Measurements from ENCODE around the gene RBM10. TPM values are rescaled to one million over a fixed set of nuclear protein-coding genes. Genes with fewer than 3 reads are reported as not detected.

RBM10 gene
- total RNA-seq, 2 donors from 2014 or later, result 48.3 to 50.6 TPM

DNA sequence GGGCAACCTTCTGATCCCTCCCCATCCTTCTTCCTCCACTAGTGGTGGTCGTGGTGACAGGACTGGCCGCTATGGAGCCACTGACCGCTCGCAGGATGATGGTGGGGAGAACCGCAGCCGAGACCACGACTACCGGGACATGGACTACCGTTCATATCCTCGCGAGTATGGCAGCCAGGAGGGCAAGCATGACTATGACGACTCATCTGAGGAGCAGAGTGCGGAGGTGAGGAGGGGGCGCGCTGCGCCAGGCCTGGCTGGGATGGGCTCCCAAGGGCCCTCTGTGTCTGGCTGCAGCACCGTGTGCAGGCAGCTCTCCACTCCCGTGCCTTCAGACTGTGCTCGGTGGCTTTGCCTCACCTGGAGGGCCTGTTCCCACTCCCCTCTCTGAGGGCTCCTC lies 24.3 kb downstream of the RBM10 start:
- Histone ChIP-seq H3K27me3 (ENCODE audit: control insufficient read depth, insufficient read depth, low read length, poor library complexity, severe bottlenecking) (no peaks in the 10 kb centered on the region), H3K27ac (ENCODE audit: low read depth, low read length) (no peak overlapping the region), H3K9ac (ENCODE audit: extremely low read depth, low read length, poor library complexity, severe bottlenecking) (no peak overlapping the region), H3K9me3 (ENCODE audit: control insufficient read depth, low read length) (no peaks in the 10 kb centered on the region), H3K36me3 (ENCODE audit: control insufficient read depth, insufficient read depth, low read length) (peaks cover 12% of the 10 kb centered on the region), H3K4me3 (ENCODE audit: low read length) (no peak overlapping the region), H3K4me1 (ENCODE audit: control insufficient read depth, insufficient read depth, low read length) (no peaks in the 10 kb centered on the region)
- no peaks in the 10 kb centered on the region for H3K27me3 Mint-ChIP-seq (ENCODE audit: insufficient read depth)
- no peak overlapping the region for H3K4me3 Mint-ChIP-seq
- 97 to 99% methylated on average over 8 to 19 of the region's 19 CpGs for WGBS, 2 experiments (ENCODE audit: insufficient coverage in 1 of 2, insufficient read length in 1 of 2)
- peaks cover 57% of the 10 kb centered on the region for H3K9me3 Mint-ChIP-seq
- H3K27ac Mint-ChIP-seq, result no peak overlapping the region
- TF ChIP-seq, protein P1, sequence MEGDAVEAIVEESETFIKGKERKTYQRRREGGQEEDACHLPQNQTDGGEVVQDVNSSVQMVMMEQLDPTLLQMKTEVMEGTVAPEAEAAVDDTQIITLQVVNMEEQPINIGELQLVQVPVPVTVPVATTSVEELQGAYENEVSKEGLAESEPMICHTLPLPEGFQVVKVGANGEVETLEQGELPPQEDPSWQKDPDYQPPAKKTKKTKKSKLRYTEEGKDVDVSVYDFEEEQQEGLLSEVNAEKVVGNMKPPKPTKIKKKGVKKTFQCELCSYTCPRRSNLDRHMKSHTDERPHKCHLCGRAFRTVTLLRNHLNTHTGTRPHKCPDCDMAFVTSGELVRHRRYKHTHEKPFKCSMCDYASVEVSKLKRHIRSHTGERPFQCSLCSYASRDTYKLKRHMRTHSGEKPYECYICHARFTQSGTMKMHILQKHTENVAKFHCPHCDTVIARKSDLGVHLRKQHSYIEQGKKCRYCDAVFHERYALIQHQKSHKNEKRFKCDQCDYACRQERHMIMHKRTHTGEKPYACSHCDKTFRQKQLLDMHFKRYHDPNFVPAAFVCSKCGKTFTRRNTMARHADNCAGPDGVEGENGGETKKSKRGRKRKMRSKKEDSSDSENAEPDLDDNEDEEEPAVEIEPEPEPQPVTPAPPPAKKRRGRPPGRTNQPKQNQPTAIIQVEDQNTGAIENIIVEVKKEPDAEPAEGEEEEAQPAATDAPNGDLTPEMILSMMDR (conservative IDR thresholded peaks at IDR 0.05), result no peak
- peaks cover 30% of the 10 kb centered on the region for H3K36me3 Mint-ChIP-seq (ENCODE audit: low read depth)
- no peak for DNase-seq
- no peaks in the 10 kb centered on the region for H3K4me1 Mint-ChIP-seq

DNA sequence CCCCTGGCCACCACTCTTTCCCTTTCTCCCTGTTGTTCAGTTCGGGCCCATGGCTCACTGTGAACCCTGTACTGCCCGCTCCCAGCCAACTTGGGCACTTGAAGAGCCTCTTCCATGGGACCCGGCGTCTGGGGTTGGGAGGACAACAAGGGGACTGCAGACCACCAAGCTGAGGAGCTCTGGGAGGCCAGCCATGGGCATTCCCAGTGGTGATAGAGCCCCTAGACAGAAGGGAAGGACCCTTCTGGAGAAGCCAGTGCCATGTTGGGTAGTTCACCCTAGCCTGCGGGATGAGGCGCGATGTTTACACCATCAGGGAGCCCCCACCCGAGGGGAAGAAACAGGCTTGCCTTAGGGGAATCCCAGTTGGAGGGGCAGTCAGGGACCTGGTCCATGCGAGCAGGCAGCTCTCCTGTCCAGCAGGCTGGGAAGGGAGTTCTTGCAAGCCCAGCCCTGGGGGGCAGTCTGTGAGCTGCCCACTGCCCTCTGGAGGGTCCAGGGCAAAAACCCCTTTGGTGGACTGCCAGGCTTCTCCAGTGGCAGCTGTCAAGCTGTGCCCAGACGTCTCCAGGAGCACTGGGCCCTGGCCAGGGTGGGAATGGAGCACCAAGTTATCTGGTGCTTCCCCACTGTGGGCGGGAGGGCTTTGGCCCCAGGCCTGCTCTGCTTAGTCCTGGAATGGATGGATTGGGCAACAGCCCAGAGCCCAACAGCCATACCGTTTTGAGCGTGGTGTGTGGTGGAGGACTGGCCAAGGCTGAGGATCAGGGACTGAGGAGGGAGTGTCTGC lies 24.9 kb downstream of the RBM10 start:
- TF ChIP-seq, protein P1 (conservative IDR thresholded peaks at IDR 0.05), result no peak
- Mint-ChIP-seq H3K36me3 (ENCODE audit: low read depth) (peaks cover 25% of the 10 kb centered on the region), H3K4me3 (no peak overlapping the region)

DNA sequence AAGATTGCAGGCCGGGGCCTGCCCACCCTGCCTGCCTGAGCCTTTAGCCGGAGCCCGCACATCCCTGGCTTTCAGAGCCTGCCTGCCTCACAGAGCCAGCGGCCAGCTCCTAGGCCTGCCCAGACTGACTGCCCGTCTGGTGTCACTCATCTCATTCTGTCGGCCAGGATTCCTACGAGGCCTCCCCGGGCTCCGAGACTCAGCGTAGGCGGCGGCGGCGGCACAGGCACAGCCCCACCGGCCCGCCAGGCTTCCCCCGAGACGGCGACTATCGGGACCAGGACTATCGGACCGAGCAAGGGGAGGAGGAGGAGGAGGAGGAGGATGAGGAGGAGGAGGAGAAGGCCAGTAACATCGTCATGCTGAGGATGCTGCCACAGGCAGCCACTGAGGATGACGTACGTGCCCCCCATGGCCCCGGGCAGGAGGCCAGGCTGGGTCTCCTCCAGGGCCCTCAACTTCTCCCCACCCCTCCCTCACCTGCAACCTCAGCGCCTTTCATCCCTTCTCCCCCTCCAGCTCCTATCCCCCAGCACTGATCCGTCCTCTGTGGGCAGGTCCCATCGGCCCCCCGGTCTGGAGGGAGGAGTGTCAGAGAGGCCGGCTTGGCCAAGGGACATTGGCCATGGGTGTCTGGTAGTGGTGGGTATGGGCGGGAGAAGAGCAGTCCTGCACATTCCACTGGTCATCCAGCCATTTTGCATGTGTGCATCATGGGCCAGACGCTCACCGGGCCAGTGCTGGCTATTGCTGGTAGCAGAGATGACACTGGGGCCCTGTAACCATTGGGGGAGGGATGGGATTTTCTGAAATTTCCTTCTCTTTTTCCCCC lies 26.1 kb downstream of the RBM10 start:
- 97% methylated on average over 32 of the region's 34 CpGs; no CpG with 5 or more reads in 1 of the 2 experiments for WGBS, 2 experiments (ENCODE audit: insufficient coverage in 1 of 2, insufficient read length in 1 of 2)
- Histone ChIP-seq H3K4me3 (ENCODE audit: low read length) (no peak overlapping the region), H3K27me3 (ENCODE audit: control insufficient read depth, insufficient read depth, low read length, poor library complexity, severe bottlenecking) (no peaks in the 10 kb centered on the region), H3K9ac (ENCODE audit: extremely low read depth, low read length, poor library complexity, severe bottlenecking) (no peak overlapping the region), H3K36me3 (ENCODE audit: control insufficient read depth, insufficient read depth, low read length) (peaks cover 6% of the 10 kb centered on the region), H3K4me1 (ENCODE audit: control insufficient read depth, insufficient read depth, low read length) (no peaks in the 10 kb centered on the region), H3K27ac (ENCODE audit: low read depth, low read length) (no peak overlapping the region), H3K9me3 (ENCODE audit: control insufficient read depth, low read length) (no peaks in the 10 kb centered on the region)
- Mint-ChIP-seq H3K4me1 (no peaks in the 10 kb centered on the region), H3K4me3 (no peak overlapping the region), H3K36me3 (ENCODE audit: low read depth) (peaks cover 31% of the 10 kb centered on the region), H3K9me3 (peaks cover 59% of the 10 kb centered on the region), H3K27me3 (ENCODE audit: insufficient read depth) (no peaks in the 10 kb centered on the region), H3K27ac (no peak overlapping the region)
- TF ChIP-seq, protein P1 (conservative IDR thresholded peaks at IDR 0.05), result no peak
- no peak for DNase-seq

More for the DNA sequence above, 24.9 kb downstream of the RBM10 start:
- no peaks in the 10 kb centered on the region for H3K27me3 ChIP-seq (ENCODE audit: control insufficient read depth, insufficient read depth, low read length, poor library complexity, severe bottlenecking)
- no peak overlapping the region for H3K27ac Mint-ChIP-seq
- no peak overlapping the region for H3K4me3 ChIP-seq (ENCODE audit: low read length)
- no peak overlapping the region for H3K27ac ChIP-seq (ENCODE audit: low read depth, low read length)
- no peaks in the 10 kb centered on the region for H3K4me1 Mint-ChIP-seq
- peaks cover 52% of the 10 kb centered on the region for H3K9me3 Mint-ChIP-seq
- H3K9me3 ChIP-seq (ENCODE audit: control insufficient read depth, low read length), result no peaks in the 10 kb centered on the region
- no peaks in the 10 kb centered on the region for H3K4me1 ChIP-seq (ENCODE audit: control insufficient read depth, insufficient read depth, low read length)
- 93 to 100% methylated on average over 3 to 12 of the region's 13 CpGs for WGBS, 2 experiments (ENCODE audit: insufficient coverage in 1 of 2, insufficient read length in 1 of 2)
- peaks cover 6% of the 10 kb centered on the region for H3K36me3 ChIP-seq (ENCODE audit: control insufficient read depth, insufficient read depth, low read length)
- DNase-seq, result no peak
- H3K9ac ChIP-seq (ENCODE audit: extremely low read depth, low read length, poor library complexity, severe bottlenecking), result no peak overlapping the region
- H3K27me3 Mint-ChIP-seq (ENCODE audit: insufficient read depth), result no peaks in the 10 kb centered on the region
